Heart left ventricle (tissue), 13 donors: ENCODE measurements around the gene DRD3.

Experiments used
- POLR2A ChIP-seq, 2 donors: fragments of 450-650 bp; IDR thresholded peaks; one replicate each; pipeline ENCODE4 v1.6.1; 2017; ENCODE audit warnings: antibody characterized with exemption in 2 of 2, mild to moderate bottlenecking in 2 of 2, moderate library complexity in 2 of 2
- TF ChIP-seq, protein P1 (sequence below), 12 donors: fragments of 200-600 bp; sonication (generic) in 4 of 12; IDR thresholded peaks; one replicate each; pipeline versions ENCODE4 v1.5.0 to v1.8.0; 2018 to 2022; ENCODE audit warnings: antibody characterized with exemption in 12 of 12, mild to moderate bottlenecking in 5 of 12
- donor health status: ischemic (EF 13 %, LVEDD 7.1; RV severe dilation, severe dysfunction).
- donor health status: DM: no; HTN: yes; CAD: no.
- donor health status: DM: no; HTN: no; CAD: no.
- donor health status: ischemic (EF 25% LVEDD 6.9; RV normal size, moderate dysfunction).
- donor health status: ischemic (EF 25% LVEDD 5.7; RV mildly dilated, moderate dysfunction).
- donor health status: ischemic (EF 35%, LVEDD 5.7; RV mildly dilated, moderate dysfunction).
- donor health status: nonischemic (EF 11% LVEDD 7.7; RV severe dilation, severe dysfunction).
- donor health status: DM: yes; HTN: yes; CAD: no.
- donor health status: PGD.
- donor health status: ischemic (EF 29% LVEDD 5.4; RV normal size, mild dysfunction).
- donor health status: nonischemic (EF 23%, LVEDD 6.1; RV moderate dilation, normal function).

DNA sequence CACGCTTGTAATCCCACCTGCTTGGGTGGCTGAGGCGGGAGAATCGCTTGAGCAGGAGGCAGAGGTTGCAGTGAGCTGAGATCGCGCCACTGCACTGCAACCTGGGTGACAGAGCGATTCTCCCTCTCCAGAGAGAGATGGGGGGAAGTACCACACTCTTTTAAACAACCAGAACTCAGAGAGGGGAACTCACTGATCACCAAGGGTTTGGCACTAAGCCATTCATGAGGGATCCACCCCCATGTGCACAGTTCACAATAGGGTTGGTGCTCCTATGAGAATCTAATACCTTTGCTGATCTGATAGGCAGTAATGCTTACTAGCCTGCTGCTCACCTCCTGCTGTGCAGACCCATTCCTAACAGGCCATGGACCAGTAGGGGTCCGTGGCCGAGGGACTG, 70.7 kb downstream of the DRD3 start:
- TF ChIP-seq, protein P1, sequence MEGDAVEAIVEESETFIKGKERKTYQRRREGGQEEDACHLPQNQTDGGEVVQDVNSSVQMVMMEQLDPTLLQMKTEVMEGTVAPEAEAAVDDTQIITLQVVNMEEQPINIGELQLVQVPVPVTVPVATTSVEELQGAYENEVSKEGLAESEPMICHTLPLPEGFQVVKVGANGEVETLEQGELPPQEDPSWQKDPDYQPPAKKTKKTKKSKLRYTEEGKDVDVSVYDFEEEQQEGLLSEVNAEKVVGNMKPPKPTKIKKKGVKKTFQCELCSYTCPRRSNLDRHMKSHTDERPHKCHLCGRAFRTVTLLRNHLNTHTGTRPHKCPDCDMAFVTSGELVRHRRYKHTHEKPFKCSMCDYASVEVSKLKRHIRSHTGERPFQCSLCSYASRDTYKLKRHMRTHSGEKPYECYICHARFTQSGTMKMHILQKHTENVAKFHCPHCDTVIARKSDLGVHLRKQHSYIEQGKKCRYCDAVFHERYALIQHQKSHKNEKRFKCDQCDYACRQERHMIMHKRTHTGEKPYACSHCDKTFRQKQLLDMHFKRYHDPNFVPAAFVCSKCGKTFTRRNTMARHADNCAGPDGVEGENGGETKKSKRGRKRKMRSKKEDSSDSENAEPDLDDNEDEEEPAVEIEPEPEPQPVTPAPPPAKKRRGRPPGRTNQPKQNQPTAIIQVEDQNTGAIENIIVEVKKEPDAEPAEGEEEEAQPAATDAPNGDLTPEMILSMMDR (IDR thresholded peaks at IDR 0.05), result no peak
- TF ChIP-seq POLR2A (IDR thresholded peaks at IDR 0.05), result no peak
